Activated gamma-delta T cell treated with anti-CD3 and anti-CD28 coated beads, Interleukin-2, amount 50 U/mL, for 16 hours (primary cell): Measurements from ENCODE around the gene MDK.

Source experiments
- DNase-seq: peaks from one replicate; pipeline ENCODE4 v3.0.0-alpha.2; 2020; ENCODE audit warnings: low read depth

Gene MDK

DNA sequence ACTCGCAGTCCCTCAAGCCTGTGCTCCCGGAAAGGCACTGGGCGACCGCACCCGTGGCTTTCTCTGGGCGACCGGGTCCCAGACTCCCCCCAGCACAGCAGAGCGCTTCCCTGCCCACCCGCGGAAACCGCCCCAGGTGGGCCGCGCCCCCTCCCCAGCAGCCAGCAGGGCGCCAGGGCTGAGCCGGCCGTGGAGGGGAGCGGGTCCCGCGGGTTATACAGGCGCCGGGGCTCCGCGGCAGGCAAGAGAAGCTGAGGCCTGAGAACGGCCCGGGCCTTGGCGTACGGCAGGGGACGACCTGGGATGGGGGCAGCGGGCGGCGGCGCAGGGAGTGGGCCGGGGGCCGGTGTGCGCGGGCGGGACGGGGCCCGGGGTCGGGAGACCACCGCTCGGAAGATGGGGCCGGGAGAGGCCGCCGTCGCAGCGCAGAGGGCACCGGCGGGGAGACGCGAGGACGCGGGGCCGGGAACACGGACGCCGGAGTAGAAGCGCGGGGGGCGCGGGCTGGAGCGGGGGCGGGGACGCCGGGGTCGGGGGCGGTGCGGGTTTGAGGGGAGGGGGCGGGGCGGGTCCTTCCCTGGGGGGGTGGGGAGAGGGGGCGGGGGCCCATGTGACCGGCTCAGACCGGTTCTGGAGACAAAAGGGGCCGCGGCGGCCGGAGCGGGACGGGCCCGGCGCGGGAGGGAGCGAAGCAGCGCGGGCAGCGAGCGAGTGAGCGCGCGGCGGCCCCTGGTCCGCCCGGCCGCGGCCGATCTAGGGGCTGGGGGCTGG lies at the start of gene MDK:
Gene MDK, plus strand, starts transcription at position 622 of the 771 bp plus-strand sequence. CDS start 389 bp downstream, outside the sequence.
- no peak for DNase-seq

- DNase-seq: no peak
Observed at GRCh38 chr11:46332093-46332567, 49.3 kb upstream of the MDK start.

- DNase-seq: no peak
Observed at GRCh38 chr11:46332568-46333393, 48.7 kb upstream of the MDK start.

DNA sequence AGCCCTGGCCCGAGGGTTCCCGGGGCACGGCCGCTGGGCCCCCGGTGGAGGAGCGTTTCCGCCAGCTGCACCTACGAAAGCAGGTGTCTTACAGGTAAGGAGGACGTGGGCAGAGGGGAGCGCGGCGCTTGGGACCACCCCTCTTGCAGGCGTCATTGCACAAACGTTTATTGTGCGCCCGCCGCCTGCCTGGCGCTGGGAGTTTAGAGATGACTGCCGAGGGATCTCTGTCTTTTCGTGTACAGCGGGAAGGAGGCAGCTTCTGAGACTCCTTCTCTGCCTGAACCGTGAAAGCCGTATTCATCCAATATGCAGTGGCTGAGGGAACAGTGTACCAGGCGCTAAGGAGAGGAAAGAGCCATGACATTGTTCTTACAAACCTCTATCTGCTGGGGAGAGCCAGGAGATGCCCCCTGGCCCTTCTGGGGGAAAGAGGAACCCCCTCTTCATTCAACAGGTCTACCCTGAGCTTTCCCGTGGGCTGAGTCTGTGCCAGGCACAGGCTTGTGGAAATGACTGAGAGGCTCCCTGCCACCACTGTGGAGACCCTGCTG lies 48.0 kb upstream of the MDK start:
- DNase-seq: no peak

- DNase-seq: no peak
Observed at GRCh38 chr11:46334211-46334610, 47.3 kb upstream of the MDK start.

GRCh38 chr11:46335271-46335670 lies 46.2 kb upstream of the MDK start:
- no peak for DNase-seq

- DNase-seq: no peak
Observed at GRCh38 chr11:46335890-46336562, 45.4 kb upstream of the MDK start.

- DNase-seq: no peak
Observed at GRCh38 chr11:46336563-46337180, 44.8 kb upstream of the MDK start.

GRCh38 chr11:46337626-46338345 lies 43.7 kb upstream of the MDK start:
- no peak for DNase-seq

GRCh38 chr11:46338636-46338987 lies 42.9 kb upstream of the MDK start:
- DNase-seq: no peak

DNA sequence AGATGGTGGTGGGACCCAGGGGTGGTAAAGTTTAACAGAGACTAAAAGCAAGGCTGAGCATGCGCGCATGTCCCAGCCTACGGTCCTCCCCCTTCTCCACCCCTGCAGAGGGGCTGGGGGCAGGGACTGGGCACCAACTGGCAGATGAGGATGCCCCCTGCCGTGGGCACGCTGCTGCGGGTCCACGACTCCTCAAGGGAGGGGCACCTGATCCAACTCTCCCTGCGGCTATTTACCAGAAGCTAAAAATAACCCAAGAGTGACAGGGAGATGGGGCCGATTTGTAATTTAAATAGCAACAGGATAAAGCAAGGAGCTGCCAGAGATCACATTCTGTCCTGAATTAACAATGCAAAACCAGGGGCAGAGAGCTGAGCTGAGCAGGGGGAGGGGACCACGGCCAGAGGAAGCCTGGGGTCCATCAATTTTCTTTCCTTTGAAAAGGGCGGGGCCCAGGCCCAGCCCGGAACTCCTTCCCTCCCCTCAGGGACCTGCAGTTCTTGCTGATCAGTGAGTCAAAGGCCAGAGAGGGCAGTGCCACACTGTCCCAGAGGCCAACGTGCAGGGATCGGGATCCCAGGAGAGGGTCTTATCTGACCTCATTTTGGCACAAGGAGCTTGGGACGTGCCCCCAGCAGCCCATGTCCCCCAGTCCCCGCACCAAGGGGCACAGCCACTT lies 42.3 kb upstream of the MDK start:
- no peak for DNase-seq

DNA sequence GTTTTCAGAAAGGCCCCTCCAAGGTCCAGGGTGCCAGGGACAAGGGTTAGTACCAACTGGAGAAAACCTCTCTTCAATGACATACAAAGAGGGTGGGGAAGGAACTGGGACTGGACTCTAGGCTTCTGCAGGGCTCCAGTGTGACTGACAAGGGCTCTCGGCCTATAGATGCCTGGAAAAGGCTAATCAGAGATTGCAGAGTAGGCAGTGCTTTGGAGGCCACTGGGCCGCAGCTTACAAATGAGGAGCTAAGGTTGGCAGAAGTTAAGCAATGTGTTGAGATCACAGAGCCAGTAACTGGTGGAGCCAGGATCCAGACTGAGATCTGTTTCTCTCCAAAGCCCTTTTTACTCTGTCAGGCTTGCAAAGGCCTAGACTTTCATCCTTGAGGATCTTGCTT lies 41.7 kb upstream of the MDK start:
- no peak for DNase-seq

DNA sequence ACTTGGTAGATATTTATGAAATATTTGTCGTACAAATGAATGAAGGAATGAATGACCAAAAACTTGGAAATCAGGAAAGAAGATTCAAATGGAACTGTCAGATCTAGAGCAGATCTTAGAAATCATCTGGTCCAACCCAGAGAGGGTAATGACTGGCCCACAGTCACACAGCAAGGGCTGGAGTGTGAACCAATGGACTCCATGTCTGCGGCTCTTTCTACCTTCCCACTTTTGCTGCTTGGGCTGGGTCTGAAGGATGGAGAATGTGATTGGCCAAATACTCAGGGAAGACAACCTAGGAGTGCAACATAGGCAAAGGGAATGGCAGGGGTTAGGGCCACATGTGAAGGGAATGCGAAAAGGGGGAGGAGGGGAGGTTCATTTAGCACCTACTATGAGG lies 40.0 kb upstream of the MDK start:
- DNase-seq: no peak

DNA sequence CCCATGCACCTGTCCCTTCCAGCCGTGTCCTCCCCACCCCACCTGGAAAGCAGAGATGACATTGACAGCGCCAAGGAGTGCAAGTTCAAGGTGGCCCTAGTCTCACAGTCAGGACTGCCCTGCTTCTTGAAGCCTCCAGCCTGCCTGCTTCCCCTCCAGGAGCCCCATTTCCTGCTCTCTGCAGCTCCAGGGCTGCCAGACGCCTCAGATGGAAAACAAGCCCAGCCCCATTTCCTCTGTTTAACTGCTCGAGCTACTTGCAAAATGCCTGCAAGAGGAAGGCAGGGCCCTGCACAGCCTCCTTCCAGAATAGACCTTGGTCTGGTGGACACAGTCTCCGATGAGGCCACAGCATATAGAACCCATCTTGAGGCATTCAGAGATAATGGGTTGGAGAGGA lies 39.2 kb upstream of the MDK start:
- no peak for DNase-seq

DNA sequence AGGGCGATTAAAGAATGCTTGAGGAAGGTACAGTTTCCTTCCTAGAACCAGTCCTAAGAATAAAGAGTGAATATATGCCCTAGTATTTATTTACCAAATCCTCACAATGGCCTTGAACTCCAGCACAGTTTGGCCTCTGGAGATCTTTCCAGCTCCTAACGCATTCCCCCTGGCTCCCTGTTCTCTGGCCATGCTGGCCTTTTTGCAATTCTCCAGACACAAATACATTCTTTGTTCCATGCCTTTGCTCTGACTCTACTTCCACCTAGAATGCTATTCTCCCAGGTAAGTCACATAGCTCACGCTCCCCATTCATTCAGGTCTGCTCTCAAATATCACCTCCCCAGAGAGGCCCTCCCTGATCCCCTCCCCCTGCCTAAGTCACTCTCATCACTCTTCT lies 37.9 kb upstream of the MDK start:
- no peak for DNase-seq

- DNase-seq: no peak
Observed at GRCh38 chr11:46345131-46345597, 36.3 kb upstream of the MDK start.

DNA sequence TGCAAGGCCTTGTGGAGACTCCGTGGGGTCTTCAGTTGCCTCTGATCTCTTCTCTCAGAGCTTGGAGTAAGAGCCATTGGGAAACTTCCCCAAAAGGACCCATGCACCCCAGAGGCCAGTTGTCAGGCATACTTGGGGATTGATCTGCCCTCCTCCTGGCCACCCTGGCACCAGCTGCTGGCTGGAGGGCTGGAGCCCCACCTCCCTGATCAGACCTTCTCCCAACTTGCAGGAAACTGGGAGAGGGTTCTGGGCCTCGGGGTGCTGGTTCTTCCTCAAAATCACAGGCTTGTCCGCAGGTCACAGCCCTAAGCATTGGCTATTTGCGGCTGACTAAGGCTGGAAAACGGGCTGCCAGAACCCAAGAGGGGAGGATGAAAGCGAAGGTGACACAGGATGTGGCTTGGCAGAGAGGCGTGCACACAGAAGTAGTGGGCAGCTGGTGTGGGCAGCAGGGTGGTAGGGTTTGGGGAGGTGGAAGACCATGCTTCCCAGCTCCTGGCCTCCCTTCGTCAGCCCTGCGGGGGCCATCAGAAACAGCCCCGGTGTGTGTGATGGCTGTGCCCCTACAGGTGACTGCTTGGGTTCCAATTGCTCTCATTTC lies 35.5 kb upstream of the MDK start:
- no peak for DNase-seq

DNA sequence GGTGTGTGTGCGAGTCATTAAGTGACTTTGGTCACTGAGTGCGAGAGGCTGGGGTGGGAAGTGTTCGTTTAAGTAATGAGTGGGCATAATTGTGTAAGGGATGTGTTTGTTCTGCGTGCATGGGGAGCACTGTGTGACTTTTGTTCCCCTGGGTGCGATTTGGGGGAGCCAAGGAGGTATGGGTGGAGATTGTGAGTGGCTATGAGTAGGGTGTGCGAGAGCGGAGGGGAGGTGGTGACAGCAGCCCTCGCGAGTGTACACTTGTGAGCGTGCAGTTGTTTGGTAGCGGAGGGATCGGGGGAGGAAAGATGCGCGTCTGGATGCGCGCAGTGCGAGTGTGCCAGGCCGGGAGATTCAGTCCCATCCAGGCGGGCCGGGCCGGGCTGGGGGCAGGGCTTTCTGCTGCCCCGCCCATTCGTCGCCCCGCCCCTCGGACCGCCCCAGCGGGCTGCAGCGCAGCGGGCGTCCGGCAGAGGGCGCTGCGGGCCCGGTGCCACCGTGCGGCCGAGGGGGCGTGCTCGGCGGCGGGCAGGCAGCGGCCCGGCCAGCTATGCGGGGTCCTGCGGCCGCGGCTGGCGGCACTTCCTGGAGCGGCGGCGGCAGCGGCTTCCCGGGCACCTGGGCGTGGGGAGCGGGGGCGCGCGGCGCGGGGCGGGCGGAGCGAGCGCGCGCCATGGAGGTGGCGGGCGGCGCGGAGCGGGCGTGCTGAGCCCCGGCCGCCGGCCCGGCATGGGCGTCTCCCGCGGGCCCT lies 34.4 kb upstream of the MDK start, which contains the start of gene DGKZ:
Gene DGKZ, plus strand, starts transcription at position 578 of the 751 bp plus-strand sequence. CDS start 197 bp downstream, outside the sequence.
- DNase-seq: peak; percentile 78

DNA sequence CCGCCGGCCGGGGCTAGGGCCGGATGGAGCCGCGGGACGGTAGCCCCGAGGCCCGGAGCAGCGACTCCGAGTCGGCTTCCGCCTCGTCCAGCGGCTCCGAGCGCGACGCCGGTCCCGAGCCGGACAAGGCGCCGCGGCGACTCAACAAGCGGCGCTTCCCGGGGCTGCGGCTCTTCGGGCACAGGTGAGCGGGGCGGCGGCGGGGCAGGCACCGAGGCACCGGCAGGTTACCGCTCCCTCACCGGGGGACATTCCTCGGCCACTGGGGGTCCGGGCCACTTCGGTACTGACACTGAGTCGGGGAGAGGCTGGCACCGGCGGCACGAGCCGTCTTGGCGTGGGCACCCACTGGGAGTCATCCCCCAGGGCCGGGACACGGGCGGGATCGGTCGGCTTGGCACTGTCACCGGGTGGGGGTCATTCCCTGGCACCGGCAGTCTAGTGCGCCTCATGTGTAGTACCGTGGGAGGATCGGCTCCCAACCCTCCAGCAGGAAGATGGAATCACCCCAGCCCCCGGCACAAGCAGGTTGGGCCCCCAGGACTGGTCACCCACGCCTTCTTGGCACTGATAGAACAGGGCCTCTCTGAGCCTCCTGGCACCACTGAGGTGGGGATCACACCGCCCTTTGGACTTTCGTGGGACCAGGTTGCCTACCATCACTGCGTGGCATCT lies 33.7 kb upstream of the MDK start:
- DNase-seq: no peak
